ENCODE results near the gene TXNRD1.

Gene TXNRD1

GRCh38 chr12:104249017-104249416, 33.4 kb downstream of the TXNRD1 start:
- TF ChIP-seq CTCF (IDR thresholded peaks at IDR 0.05; ENCODE audit: low read length, missing control alignments), result no peak
- no peak overlapping the region for H3K4me3 ChIP-seq (replicated peaks; ENCODE audit: low read depth, low read length)
- DNase-seq (ENCODE audit: low read depth), result no peak

GRCh38 chr12:104249898-104250297, 34.3 kb downstream of the TXNRD1 start:
- no peak for DNase-seq (ENCODE audit: low read depth)
- H3K4me3 ChIP-seq (replicated peaks; ENCODE audit: low read depth, low read length), result no peak overlapping the region
- TF ChIP-seq CTCF (IDR thresholded peaks at IDR 0.05; ENCODE audit: low read length, missing control alignments), result no peak

GRCh38 chr12:104250366-104251125, 35.0 kb downstream of the TXNRD1 start:
- H3K4me3 ChIP-seq (replicated peaks; ENCODE audit: low read depth, low read length), result no peak overlapping the region
- no peak for DNase-seq (ENCODE audit: low read depth)
- TF ChIP-seq CTCF (IDR thresholded peaks at IDR 0.05; ENCODE audit: low read length, missing control alignments), result no peak

- TF ChIP-seq CTCF (IDR thresholded peaks at IDR 0.05; ENCODE audit: low read length, missing control alignments), result no peak
- no peak overlapping the region for H3K4me3 ChIP-seq (replicated peaks; ENCODE audit: low read depth, low read length)
- DNase-seq (ENCODE audit: low read depth), result no peak
These were observed 42.4 kb downstream of the TXNRD1 start for GRCh38 chr12:104257913-104258472.

GRCh38 chr12:104258476-104259067, 43.0 kb downstream of the TXNRD1 start:
- no peak overlapping the region for H3K4me3 ChIP-seq (replicated peaks; ENCODE audit: low read depth, low read length)
- TF ChIP-seq CTCF (IDR thresholded peaks at IDR 0.05; ENCODE audit: low read length, missing control alignments), result no peak
- DNase-seq (ENCODE audit: low read depth), result peak; percentile 27

- TF ChIP-seq CTCF (IDR thresholded peaks at IDR 0.05; ENCODE audit: low read length, missing control alignments), result no peak
- DNase-seq (ENCODE audit: low read depth), result no peak
- no peak overlapping the region for H3K4me3 ChIP-seq (replicated peaks; ENCODE audit: low read depth, low read length)
These were observed 47.4 kb downstream of the TXNRD1 start for GRCh38 chr12:104263026-104263425.
